ENCODE results near the gene COL10A1. TPM values are rescaled to one million over a fixed set of nuclear protein-coding genes. Genes with fewer than 3 reads are reported as not detected.
"Not testable (repeated sequence)": the region's sequence is repeated elsewhere in the genome, so short reads cannot be mapped to it uniquely, and the experiment has no call there.

COL10A1 gene
- total and polyA plus RNA-seq, 2 experiments from 2014 or later: 0.28 to 0.31 TPM

DNA sequence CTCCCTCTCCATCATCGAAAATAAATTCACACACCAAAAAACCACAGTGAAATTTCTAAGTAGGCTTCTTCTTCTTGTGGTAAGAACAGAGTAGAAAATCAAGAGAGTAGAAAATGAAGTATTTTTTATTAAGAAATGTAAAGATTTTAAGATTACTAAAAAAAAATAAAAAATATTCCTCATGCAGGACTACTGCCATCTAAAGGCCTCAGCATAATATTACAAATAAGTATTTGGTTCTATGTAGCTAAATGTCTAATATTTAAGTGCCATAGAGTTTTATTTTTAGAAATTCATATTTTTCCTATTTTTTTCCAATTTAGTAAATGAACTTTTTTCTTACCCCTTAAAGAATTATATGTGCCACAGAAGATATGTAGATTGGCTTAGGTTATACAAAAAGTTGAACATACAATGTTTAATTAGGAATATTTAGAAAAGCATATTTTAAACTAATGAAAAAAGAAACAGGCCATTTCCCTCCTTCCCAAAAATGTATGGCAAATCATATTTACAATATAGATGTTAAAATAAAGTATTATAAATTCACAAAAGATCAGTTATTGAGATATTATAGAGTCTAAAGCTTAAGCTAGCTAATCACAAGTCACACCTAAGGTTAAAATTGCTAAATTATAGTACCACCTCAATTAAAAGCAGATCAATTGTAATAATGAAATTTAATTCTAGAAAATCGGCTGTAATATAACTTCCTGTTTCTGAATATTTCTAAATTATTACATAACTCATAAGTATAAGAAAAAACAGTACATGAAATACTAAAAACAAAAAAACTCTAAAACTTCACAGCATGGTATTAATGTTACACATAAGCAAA, 28.7 kb downstream of the COL10A1 start:
- no peak for ATAC-seq
- H3K36me3 ChIP-seq (ENCODE audit: insufficient read depth): no peaks in the 10 kb centered on the region

DNA sequence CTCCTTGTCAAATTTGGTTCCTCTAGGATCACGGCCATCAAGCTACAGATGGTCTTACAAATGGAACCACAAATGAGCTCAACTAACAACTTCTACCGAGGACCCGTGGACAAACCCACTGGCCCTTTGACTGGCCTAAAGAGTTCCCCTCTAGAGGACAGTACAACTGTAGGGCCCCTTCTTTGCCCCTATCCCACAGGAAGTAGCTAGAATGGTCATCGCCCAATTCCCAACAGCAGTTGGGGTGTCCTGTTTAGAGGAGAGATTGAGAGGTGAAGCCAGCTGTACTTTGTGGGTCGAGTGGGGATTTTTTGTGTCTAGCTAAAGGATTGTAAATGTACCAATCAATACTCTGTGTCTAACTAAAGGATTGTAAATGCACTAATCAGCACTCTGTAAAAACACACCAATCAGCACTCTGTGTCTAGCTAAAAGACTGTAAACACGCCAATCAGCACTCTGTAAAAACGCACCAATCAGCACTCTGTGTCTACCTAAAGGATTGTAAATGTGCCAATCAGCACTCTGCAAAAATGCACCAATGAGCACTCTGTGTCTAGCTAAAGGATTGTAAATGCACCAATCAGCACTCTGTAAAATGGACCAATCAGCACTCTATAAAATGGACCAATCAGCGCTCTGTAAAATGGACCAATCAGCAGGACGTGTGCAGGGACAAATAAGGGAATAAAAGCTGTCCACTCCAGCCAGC, 29.7 kb downstream of the COL10A1 start:
- peaks cover 25% of the 10 kb centered on the region for H3K9me3 Mint-ChIP-seq
- H3K9me2 ChIP-seq (ENCODE audit: insufficient read depth); H4K20me1 ChIP-seq (replicated peaks; ENCODE audit: insufficient read depth); H3K27me3 ChIP-seq (ENCODE audit: insufficient read depth); H3K4me2 ChIP-seq; H3K4me3 ChIP-seq; H3K36me3 ChIP-seq (ENCODE audit: insufficient read depth); H3K27ac Mint-ChIP-seq; H3K4me3 Mint-ChIP-seq; H3K27ac ChIP-seq (ENCODE audit: low read depth); H2AFZ ChIP-seq; H3K4me1 ChIP-seq (ENCODE audit: insufficient read depth); DNase-seq (ENCODE audit: low spot score); H3K27me3 Mint-ChIP-seq (ENCODE audit: insufficient read depth, low read depth, poor library complexity); H3K79me2 ChIP-seq (replicated peaks; ENCODE audit: insufficient read depth); ATAC-seq; H3F3A ChIP-seq (replicated peaks; ENCODE audit: low read depth): not testable (repeated sequence)
- H3K4me1 Mint-ChIP-seq: peaks cover 17% of the 10 kb centered on the region
- peaks cover 24% of the 10 kb centered on the region for H3K36me3 Mint-ChIP-seq (ENCODE audit: low read depth)

More for the DNA sequence above, 28.7 kb downstream of the COL10A1 start:
- Histone ChIP-seq H3K27me3 (ENCODE audit: insufficient read depth) (peaks cover 6% of the 10 kb centered on the region; the same call in 1 of the 2 replicates), H3K4me2 (no peak overlapping the region), H3K9me2 (ENCODE audit: insufficient read depth) (no peaks in the 10 kb centered on the region), H3K4me1 (ENCODE audit: insufficient read depth) (peaks cover 12% of the 10 kb centered on the region), H3F3A (replicated peaks; ENCODE audit: low read depth) (no peaks in the 10 kb centered on the region; the same call in 1 of the 2 replicates), H3K27ac (ENCODE audit: low read depth) (no peak overlapping the region), H4K20me1 (replicated peaks; ENCODE audit: insufficient read depth) (no peaks in the 10 kb centered on the region), H2AFZ (no peak overlapping the region), H3K4me3 (no peak overlapping the region), H3K79me2 (replicated peaks; ENCODE audit: insufficient read depth) (peaks cover 8% of the 10 kb centered on the region)
- Mint-ChIP-seq H3K4me3 (no peak overlapping the region), H3K27ac (no peak overlapping the region), H3K36me3 (ENCODE audit: low read depth) (peaks cover 22% of the 10 kb centered on the region), H3K9me3 (peaks cover 25% of the 10 kb centered on the region), H3K4me1 (peaks cover 24% of the 10 kb centered on the region), H3K27me3 (ENCODE audit: insufficient read depth, low read depth, poor library complexity) (peaks cover 3% of the 10 kb centered on the region)
- TF ChIP-seq ZNF331 (CRISPR knock-in tag; IDR thresholded peaks at IDR 0.05; ENCODE audit: low read depth) (no peak), NANOG (IDR thresholded peaks at IDR 0.05; ENCODE audit: borderline replicate concordance) (no peak), EZH2 (IDR thresholded peaks at IDR 0.05; ENCODE audit: low read depth, unreplicated experiment) (no peak), EZH2phosphoT487 (IDR thresholded peaks at IDR 0.05; ENCODE audit: unreplicated experiment) (no peak), ZNF114 (CRISPR knock-in tag; IDR thresholded peaks at IDR 0.05) (no peak)
- TF ChIP-seq, protein P1, sequence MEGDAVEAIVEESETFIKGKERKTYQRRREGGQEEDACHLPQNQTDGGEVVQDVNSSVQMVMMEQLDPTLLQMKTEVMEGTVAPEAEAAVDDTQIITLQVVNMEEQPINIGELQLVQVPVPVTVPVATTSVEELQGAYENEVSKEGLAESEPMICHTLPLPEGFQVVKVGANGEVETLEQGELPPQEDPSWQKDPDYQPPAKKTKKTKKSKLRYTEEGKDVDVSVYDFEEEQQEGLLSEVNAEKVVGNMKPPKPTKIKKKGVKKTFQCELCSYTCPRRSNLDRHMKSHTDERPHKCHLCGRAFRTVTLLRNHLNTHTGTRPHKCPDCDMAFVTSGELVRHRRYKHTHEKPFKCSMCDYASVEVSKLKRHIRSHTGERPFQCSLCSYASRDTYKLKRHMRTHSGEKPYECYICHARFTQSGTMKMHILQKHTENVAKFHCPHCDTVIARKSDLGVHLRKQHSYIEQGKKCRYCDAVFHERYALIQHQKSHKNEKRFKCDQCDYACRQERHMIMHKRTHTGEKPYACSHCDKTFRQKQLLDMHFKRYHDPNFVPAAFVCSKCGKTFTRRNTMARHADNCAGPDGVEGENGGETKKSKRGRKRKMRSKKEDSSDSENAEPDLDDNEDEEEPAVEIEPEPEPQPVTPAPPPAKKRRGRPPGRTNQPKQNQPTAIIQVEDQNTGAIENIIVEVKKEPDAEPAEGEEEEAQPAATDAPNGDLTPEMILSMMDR (conservative IDR thresholded peaks at IDR 0.05; ENCODE audit: low read depth in 2 of 2): peak in 1 of 2 experiments; percentile 57; a peak in 3 of 4 replicates
- no peak for DNase-seq (ENCODE audit: low spot score)

DNA sequence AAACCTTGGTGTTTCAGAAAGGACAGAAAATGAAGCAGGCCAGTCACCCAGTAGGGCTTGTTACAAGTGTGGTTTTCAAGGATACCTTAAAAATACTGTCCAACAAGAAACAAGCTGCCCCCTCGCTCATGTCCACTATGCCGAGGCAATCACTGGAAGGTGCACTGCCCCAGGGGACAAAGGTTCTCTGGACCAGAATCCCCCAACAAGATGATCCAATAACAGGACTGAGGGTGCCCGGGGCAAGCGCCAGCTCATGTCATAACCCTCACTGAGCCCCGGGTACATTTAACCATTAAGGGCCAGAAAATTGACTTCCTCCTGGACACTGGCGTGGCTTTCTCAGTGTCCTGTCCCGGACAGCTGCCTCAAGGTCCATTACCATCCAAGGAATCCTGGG, 31.9 kb downstream of the COL10A1 start:
- H3K27me3 ChIP-seq (ENCODE audit: insufficient read depth): no peaks in the 10 kb centered on the region
- H3K9me2 ChIP-seq (ENCODE audit: insufficient read depth): no peaks in the 10 kb centered on the region
- H3K4me3 ChIP-seq: no peak overlapping the region
- no peaks in the 10 kb centered on the region for H3K36me3 ChIP-seq (ENCODE audit: insufficient read depth)
- TF ChIP-seq, protein P2, sequence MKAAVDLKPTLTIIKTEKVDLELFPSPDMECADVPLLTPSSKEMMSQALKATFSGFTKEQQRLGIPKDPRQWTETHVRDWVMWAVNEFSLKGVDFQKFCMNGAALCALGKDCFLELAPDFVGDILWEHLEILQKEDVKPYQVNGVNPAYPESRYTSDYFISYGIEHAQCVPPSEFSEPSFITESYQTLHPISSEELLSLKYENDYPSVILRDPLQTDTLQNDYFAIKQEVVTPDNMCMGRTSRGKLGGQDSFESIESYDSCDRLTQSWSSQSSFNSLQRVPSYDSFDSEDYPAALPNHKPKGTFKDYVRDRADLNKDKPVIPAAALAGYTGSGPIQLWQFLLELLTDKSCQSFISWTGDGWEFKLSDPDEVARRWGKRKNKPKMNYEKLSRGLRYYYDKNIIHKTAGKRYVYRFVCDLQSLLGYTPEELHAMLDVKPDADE (IDR thresholded peaks at IDR 0.05): no peak
- TF ChIP-seq STAT1 (IDR thresholded peaks at IDR 0.05; ENCODE audit: unreplicated experiment) (no peak), EZH2phosphoT487 (IDR thresholded peaks at IDR 0.05; ENCODE audit: unreplicated experiment) (no peak)
- no peak overlapping the region for H3K4me3 Mint-ChIP-seq
- ATAC-seq: no peak
- H3K27ac Mint-ChIP-seq: no peak overlapping the region
- no peak overlapping the region for H3K4me2 ChIP-seq
- no peak overlapping the region for H3K27ac ChIP-seq (ENCODE audit: low read depth)
- H3K79me2 ChIP-seq (replicated peaks; ENCODE audit: insufficient read depth): no peaks in the 10 kb centered on the region
- H3K36me3 Mint-ChIP-seq (ENCODE audit: low read depth): peaks cover 24% of the 10 kb centered on the region
- DNase-seq (ENCODE audit: low spot score): no peak
- H3F3A ChIP-seq (replicated peaks; ENCODE audit: low read depth): no peaks in the 10 kb centered on the region
- H4K20me1 ChIP-seq (replicated peaks; ENCODE audit: insufficient read depth): no peaks in the 10 kb centered on the region
- peaks cover 4% of the 10 kb centered on the region for H3K27me3 Mint-ChIP-seq (ENCODE audit: insufficient read depth, low read depth, poor library complexity)
- H3K9me3 Mint-ChIP-seq: peaks cover 25% of the 10 kb centered on the region
- H3K4me1 ChIP-seq (ENCODE audit: insufficient read depth): peaks cover 8% of the 10 kb centered on the region
- H3K4me1 Mint-ChIP-seq: peaks cover 12% of the 10 kb centered on the region
- H2AFZ ChIP-seq: no peak overlapping the region

All from GM23338 (cell line).